ENCODE results near the gene CACHD1. TPM values are rescaled to one million over a fixed set of nuclear protein-coding genes. Genes with fewer than 3 reads are reported as not detected.

The CACHD1 gene
- total RNA-seq, 1 donor from 2014 or later, result 12.8 TPM

DNA sequence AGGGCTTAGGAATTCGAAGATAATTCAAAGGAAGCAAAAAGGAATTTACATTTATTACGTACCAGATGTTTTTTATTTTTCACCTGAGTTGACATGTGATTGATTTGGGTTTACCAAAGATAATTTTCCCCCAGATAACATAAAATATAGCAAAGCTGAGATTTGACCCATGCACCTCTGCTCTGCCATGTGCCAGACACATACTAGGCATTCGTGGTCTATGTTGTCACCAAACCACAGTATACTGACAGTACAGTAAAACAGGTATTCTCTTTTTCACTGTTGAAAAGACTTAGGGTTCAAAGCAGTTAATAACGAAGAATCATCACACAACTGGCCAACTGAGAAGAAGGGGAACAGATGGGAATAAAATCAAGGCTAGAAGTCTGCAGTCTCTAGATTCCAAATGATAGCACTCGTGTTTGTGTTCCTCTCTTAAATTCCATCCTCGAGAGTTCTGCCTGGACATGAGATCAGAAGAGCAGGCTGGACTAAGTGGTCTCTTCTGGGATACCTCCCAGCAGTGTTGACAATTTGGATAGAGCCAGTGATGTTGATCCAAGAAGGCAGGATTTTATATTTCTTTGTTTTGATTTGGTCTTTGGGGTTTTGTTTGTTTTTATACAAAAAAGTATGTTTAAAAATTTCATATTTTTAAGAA, 189.7 kb downstream of the CACHD1 start:
- peak; percentile 32 for DNase-seq

DNA sequence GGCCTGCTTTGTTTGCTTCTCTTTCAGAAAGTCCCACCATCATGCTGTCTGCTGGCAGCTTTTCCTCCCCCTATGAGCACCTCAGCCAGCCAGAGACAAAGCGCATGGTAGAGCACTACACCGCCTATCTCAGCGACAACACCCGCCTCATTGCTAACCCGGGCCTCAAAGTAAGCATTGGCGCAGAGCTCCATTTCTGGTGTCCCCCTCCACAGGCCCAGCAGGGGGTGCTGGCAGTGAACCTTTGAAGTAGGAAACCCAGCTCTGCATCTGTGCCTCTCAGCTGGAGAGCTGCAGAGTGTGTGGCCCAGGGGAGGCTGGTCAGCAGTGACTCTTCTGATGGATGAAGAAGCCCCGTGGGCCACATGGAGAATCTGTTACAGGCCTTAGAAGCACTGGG, 193.7 kb downstream of the CACHD1 start:
- no peak for DNase-seq

DNA sequence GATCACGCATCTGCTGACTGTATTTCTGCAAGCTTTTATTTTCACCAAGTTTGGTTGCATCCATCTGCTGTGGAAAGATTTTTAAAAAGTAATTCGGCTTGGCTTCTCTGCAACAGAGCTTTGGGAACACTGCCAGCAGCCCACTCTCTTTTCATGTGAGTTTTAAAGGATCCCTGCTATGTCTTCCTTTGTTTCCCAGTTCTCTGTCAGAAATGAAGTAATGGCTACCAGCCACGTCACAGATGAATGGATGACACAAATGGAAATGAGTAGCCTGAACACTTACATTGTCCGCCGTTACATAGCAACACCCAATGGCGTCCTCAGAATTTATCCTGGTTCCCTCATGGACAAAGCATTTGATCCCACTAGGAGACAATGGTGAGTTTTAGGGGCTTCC, 194.4 kb downstream of the CACHD1 start:
- peak; percentile 47 for DNase-seq

DNA sequence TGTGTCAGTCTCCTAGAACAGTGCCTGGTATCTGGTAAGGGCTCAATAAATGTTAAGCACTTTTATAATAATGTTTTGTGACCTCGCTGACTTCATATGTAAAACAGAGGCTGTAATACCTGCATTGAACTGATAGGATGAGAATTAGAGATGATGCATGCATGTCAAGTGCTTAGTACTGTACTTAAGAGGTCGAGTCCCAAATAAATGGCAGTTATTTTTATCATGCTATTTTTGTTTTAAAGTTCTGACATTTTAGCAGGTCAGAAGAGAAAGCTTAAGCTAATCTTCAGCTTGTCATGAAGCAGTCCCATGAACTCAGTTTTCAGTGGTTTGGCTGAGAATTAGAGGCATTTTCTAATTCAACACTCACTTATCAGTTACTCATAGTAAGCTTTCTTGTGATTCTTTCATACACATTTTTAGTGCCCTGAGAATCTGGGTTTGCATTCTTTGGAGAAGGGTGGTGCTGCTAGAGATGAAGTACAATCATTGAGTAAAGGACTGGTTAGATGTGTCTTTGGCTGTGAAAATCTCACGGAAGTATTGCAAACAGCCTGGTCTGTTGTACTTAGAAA, 199.3 kb downstream of the CACHD1 start:
- DNase-seq, result no peak

DNA sequence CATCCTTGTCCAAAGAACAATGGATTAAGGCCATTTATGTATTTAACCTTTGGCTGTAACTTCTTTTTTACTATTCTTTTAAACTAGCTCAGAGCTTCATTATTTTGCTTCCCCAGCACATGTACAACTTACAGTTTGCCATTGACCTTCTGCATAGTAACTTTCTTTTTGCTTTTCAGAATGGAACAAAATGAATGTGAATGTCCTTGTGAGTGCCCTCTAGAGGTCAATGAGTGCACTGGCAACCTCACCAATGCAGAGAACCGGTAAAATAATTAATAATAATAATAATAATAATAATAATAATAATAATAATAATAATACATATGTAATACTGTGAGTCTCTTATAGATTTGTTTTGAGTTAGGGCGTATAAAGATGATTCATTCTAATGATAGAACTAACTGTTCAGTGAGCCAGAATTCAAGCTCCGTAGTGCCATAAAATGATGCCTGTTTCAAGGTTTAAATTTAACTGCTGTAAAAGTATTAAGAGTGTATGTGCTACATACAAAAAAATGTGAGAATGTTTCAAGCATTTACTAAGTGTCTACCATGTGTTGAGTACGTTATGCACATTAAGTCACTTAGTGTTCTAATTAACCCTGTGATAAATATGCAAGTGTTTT, 205.9 kb downstream of the CACHD1 start:
- DNase-seq, result peak; percentile 49

DNA sequence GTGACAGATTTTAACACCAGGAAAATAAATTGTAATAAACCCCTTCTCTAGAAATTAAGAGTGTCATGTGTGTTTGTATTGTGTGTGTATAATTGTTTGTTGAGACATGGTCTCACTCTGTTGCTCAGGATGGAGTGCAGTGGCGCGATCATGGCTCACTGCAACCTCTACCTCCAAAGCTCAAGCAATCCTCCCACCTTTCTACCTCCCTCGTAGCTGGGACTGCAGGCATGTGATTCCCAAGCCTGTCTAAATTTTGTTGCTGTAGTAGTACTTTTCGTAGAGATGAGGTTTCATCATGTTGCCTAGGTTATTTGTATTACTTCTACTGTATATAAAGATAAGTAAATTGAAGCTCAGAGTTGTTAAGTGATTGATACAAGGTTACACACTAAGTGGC, 206.5 kb downstream of the CACHD1 start:
- no peak for DNase-seq

DNA sequence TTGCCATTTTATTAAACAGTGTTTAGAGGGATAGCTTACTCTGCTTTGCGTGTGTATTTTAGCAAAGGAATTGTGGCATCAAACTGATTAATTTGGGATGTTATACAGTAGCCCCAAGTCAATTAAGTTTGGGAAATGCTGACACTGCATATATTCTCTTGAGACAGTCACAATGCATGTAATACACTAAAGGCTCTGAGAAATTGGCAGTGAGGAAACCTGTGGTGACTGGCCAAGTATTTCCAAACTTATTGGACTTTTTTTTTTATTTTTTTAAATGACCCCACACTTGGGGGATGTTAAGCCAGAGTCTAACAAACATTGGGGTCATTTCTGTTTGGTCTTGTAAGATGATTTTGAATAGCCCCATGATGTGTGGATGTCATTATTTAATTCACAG, 207.6 kb downstream of the CACHD1 start:
- no peak for DNase-seq

DNA sequence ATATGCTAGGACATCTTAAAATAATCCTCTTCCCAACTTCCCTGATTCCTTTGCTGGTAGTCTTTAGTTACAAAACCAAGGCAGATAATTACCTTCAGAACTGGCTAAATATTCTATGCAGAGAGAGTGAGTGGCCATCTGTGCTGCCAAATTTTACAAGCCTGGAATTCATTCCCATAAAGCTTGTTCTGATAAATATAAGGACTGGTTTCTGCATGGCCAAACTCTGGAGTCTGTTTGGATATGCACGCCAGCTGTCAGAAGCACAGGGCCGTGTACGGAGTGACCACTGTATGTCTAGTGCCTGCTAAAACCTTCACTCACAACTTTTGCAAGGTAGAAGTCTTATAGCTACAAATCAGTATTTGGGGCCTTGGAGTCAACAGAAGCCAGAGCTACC, 208.4 kb downstream of the CACHD1 start:
- DNase-seq, result no peak

DNA sequence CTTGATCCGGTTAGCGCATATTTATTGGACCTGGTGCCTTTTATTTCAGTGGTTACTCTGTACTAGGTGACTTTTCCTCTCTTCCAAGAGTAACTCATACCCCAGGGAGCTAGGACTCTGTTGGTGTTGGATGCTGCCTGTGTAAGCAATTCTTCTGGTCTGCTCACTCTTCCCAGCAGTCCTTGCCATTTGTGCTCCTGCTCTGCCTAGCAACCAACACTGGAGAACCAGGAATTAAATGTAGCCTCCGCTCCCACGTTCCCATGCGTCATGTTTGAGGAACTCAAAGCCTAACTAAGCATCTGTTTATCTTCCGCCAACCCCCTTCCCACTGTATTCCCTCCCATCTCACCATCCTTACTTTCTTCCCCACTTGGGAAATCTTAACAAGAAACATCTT, 209.2 kb downstream of the CACHD1 start:
- DNase-seq, result no peak

DNA sequence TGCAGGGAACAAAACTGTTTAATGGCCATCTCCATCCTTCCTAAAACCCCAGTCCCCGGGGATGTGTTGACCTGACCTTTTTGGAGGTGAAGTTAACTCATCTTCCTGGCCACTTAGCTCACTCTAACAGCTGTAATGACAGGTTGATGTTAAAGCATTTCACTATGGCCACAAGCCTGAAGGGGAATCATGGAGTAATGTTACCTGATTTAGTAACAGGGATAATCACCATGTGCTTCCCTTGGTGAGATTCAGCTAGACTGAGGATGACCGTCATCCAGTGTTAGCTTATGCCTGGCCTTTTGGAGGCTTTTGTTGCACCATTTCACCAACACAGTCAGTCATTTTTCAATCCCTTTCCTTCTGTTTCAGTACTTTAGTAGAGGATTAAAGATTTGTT, 210.7 kb downstream of the CACHD1 start:
- peak; percentile 33 for DNase-seq

DNA sequence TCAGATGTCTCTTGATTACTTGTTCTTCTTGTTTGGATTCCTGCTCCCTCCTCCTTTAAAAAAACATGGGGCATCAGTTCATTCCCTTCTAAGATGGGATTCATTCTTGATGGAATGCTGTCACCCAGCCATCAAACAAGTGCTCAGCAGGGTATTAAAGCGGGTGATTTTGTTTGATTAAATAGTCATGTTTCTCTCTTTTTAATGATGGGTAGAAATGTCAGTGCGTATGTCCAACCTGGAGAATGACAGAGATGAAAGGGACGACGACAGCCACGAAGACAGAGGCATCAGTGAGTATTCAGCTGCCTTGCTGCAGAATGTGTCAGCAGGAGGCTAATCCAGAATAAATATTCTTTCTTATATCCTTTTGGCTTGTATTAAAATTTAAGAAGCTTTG, 211.1 kb downstream of the CACHD1 start:
- no peak for DNase-seq

DNA sequence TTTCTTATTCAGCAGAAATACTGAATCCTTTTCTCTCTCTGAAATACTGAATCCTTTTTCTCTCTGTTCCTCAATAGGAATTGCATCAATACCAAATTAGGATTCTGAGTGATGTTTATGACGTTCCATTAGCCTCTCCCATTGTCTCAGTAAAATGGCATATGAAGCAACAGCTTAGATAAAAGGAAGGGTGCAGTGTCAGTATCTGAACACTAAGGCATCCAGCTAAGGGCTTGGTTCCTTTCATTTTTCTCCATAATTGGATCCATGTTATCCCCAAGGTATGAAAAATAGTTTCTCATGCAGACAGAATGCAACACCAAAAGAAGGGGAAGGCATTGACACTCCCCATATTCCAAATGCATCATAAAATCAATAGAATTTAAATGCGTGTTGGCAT, 213.5 kb downstream of the CACHD1 start:
- no peak for DNase-seq

DNA sequence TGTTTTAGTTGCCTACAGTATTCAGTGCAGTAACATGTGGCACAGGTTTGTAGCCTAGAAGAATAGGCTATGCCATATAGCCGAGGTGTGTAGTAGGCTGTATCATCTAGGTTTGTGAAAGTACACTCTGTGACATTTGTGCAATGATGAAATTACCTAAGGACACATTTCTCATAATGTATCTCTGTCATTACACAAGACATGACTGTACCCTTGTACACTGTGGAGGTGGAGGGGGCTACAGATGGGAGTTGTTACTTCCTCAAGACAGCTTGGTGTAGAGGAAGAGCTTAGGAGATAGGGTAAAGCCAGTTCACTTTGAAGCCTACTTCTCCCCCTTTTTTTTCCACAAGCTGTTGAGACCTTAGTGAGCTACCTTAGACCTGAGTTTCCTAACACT, 215.3 kb downstream of the CACHD1 start:
- no peak for DNase-seq

DNA sequence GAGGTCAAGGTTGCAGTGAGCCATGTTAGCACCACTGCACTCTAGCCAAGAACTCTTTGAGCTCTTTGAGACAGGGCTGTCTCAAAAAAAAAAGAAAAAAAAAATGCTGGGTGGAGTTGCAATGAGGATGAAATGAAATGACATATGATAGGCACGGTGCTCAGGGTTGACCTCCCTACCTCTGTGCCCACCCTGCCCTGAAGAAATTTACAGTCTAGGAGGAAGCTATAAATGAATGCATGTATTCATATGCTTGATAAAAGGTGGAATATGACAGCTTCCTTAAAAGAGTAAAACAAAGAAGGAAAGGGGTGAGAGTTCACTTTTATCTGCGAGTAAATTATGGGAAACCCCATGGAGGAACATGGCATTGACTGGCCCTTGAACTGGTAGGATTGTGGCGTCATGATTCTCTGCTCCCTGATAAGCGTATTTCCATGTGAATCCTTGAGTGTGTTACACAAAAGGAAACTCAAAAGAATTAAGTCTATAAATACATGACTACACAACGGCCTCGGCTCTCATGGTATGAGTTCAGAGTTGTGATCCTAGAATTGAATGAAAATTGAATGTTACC, 215.9 kb downstream of the CACHD1 start:
- no peak for DNase-seq

DNA sequence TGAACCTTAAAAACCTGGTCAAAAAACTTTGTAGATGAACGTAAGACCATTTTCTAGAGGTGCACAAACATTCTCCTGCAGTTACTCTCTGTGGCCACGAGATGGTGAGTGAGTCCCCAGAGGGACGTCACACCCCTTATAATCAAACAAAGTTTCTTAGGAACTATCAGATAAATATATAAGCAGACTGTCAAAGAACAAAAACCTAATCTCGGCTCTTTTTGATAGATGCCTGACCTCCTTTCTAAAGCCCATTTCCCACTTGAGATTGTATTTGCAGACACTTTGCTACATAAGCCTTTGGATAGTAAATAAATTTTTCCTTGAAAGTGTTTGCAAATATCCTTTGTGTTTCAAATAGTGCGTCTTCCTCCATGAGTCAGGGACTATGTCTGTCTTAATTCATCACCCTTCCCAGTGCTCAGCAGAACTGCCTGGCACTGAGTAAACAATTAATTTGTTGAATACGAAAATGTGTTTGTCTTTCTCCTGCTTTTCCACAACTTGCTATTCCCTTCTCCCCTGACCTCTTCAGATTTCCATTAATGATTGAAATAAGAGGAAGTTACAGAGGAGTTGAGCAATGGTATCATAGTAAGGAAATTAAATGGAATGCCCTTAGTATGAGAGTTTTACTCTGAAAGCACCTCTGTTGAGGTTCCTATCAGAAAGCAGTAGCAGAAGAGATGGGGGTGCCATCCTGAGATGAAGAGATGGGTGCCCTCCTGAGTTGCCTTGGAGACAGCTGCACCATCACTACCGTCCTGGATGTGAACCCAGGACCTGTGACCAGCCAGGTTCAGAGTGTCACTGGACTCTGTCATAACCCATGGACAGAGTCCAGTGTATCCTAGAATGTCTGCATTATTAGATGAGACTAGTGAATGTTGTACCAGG, 217.1 kb downstream of the CACHD1 start:
- peak; percentile 71 for DNase-seq

DNA sequence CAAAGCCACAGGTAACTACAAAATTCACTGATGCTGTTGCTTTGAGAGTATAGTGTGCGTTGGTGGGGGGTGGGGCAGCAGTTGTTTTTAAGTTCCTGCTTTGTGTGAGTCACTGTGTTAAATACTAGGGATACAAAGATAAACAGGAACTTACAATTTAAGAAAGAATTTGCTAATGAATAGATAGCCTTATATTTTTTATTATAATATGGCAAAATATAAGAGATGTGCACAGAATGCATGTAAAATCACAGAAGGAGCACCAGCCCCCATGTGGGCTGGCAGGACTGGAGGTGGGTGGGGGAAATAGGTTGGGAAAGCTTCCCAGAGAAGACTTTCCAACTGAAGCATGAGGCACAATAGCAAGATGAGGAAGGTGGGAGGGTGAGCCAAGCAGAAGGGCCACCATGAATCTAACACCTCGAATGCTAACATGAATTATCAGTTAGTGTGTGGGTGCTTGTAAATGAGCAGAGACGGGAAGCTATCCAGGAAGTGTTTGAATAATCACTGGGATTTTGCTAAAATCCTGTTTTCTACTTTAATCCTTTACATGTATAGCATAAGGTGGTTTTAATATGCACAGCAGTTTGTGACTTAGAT, 217.9 kb downstream of the CACHD1 start:
- DNase-seq, result no peak

DNA sequence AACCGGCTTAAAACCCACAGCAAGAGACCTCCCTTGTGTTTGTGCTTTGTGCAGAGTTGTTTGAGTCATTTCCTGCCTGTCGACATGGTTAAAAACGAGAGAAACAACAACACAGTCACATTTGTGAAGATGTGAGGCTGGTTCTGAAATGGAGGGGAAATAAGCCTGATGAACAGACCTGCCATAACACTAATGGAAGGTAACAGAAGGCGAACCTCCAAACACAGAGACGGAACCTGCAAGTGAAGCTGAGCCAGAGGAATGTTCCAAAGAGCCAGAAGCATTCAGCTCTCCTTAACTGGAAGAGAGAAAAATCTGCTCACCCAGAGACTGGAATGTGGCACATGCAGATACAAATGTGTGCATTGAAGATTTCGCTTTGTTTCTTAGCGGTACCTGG, 221.7 kb downstream of the CACHD1 start:
- DNase-seq, result no peak

DNA sequence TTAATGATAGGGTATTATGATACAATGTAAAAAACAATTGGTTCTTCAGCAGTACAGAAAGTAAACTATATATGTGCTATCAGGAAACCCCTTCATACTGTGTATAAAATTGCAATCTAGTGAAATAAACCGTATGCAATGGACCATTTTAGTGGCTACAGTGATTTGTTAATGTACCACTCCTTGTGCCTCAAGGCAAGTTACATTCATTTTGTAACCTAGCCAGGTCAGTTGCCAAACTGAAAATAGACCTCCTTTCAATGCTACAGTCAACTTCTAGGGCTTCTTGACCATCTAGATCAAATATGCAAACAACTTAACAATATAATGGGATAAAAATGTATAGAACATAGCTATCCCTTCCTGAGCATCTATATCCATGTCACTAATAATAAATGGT, 223.0 kb downstream of the CACHD1 start:
- no peak for DNase-seq

DNA sequence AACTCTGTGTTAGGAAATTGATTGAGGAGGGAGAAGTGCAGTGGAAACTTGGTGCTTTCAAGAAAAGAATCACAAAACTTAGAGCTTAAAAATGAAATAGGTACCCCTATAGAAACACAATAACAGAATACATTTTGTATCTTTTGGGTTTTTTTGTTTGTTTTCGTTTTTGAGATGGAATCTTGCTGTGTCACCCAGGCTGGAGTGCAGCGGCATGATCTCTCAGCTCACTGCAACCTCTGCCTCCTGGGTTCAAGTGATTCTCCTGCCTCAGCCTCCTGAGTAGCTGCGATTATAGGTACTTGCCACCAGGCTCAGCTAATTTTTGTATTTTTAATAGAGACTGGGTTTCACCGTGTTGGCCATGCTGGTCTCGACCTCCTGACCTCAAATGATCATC, 223.5 kb downstream of the CACHD1 start:
- DNase-seq, result no peak

DNA sequence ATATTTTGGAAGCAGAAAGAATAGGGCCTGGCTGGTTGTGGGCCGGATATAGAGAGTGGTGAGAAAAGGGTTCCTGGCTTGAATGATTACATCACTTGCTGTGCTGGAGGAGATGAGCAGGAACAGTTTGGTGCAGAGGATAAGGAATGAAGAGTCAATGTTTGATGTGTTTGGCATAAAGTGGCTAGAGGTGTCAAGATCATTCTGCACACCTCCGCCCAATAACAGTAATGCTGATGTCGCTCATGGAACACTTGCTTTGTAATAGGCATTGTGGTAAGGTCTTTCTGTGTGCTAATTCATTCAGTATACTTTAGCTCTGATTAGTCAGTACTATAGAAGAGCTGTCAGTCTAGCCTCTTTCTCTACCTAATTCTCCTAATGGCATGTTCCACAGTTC, 226.9 kb downstream of the CACHD1 start:
- DNase-seq, result no peak

DNA sequence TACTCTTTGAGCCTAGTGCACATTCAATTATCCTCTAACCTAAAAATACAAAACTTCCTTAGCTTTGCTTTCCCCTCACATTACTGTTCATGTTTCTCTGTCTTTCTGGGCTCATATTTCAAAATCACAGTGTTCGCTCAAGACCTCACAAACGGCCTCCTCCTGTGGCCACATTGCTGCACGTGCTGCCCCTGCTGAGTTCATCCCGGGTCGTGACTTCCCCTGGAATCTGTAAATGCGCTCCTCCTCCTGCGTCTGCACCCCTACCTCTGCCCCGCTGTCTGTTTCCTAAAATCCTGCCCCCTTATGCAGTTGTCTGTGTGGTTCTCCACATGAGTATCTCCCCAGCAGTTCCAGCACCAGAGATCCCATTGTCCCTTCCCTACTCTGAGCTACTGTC, 229.4 kb downstream of the CACHD1 start:
- DNase-seq, result no peak

DNA sequence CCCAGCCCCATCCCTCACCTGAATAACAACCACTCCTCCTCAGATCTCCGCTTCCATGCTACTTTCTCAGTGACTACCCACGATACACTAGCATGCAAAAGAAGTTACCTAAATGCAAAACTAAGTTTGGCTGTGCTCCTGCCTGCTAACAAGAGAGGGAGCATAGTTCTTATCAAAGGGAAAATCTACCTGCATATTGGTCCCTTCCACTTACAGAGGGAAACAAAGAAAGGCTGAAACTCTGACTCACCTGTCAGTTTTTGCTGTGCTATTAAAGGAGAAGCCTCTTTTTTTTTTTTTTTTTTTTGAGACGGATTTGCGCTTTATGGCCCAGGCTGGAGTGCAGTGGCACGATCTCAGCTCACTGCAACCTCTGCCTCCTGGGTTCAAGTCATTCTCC, 231.1 kb downstream of the CACHD1 start:
- DNase-seq, result no peak

Data from tongue (tissue), 2 donors.